Hepatocyte (in vitro differentiated cells): ENCODE measurements around the gene RPTOR. TPM values are rescaled to one million over a fixed set of nuclear protein-coding genes. Genes with fewer than 3 reads are reported as not detected.

Experiments
- DNase-seq: peaks from one replicate; pipeline ENCODE4 v3.0.0-alpha.2; 2016; ENCODE audit warnings: low spot score
- H2AFZ ChIP-seq: fragments of 200-600 bp; sonication (generic); 2 replicates; pipeline ENCODE4 v1.6.0; 2016; ENCODE audit warnings: antibody characterized with exemption, mild to moderate bottlenecking
- H3K27ac ChIP-seq: fragments of 200-600 bp; sonication (generic); 2 replicates; pipeline ENCODE4 v1.5.1; 2016; ENCODE audit warnings: mild to moderate bottlenecking
- H3K27me3 ChIP-seq: fragments of 200-600 bp; sonication (generic); 2 replicates; pipeline ENCODE4 v1.6.1; 2016
- H3K36me3 ChIP-seq: fragments of 200-600 bp; sonication (generic); replicated peaks from 2 replicates; pipeline ENCODE4 v1.5.1; 2016; ENCODE audit warnings: low read depth; ENCODE audit not compliant: insufficient read depth
- H3K4me1 ChIP-seq: fragments of 200-600 bp; sonication (generic); 2 replicates; pipeline ENCODE4 v1.5.1; 2016; ENCODE audit warnings: mild to moderate bottlenecking, moderate library complexity; ENCODE audit not compliant: insufficient read depth
- H3K4me2 ChIP-seq: fragments of 200-600 bp; sonication (generic); 2 replicates; pipeline ENCODE4 v1.6.0; 2016
- H3K4me3 ChIP-seq: fragments of 200-600 bp; sonication (generic); 2 replicates; pipeline ENCODE4 v1.5.1; 2016; ENCODE audit warnings: mild to moderate bottlenecking
- H3K79me2 ChIP-seq: fragments of 200-600 bp; sonication (generic); 2 replicates; pipeline ENCODE4 v1.6.0; 2017; ENCODE audit warnings: mild to moderate bottlenecking
- H3K9me2 ChIP-seq: fragments of 200-600 bp; sonication (generic); replicated peaks from 2 replicates; pipeline ENCODE4 v1.6.0; 2017; ENCODE audit warnings: mild to moderate bottlenecking; ENCODE audit not compliant: insufficient read depth
- H3K9me3 ChIP-seq: fragments of 200-600 bp; sonication (generic); 2 replicates; pipeline ENCODE4 v1.5.1; 2016; ENCODE audit warnings: low read depth, mild to moderate bottlenecking
- H4K20me1 ChIP-seq: fragments of 200-600 bp; sonication (generic); 2 replicates; pipeline ENCODE4 v1.6.0; 2016; ENCODE audit warnings: mild to moderate bottlenecking; ENCODE audit not compliant: insufficient read depth, poor library complexity, severe bottlenecking
- EZH2 ChIP-seq: fragments of 200-600 bp; sonication (generic); IDR thresholded peaks from 2 replicates; pipeline ENCODE4 v1.6.1; 2016; ENCODE audit warnings: antibody characterized with exemption, mild to moderate bottlenecking, borderline replicate concordance
- EZH2phosphoT487 ChIP-seq: fragments of 200-600 bp; sonication (generic); IDR thresholded peaks from one replicate; pipeline ENCODE4 v1.6.1; 2018; ENCODE audit warnings: antibody characterized with exemption, mild to moderate bottlenecking, low read depth, moderate library complexity; ENCODE audit not compliant: unreplicated experiment, severe bottlenecking
- WGBS: methylation state at CpG from one replicate; pipeline ENCODE4 v1.1.6; 2016; ENCODE audit warnings: low lambda C conversion rate; ENCODE audit errors: missing lambda C conversion rate; 5-methylcytosine and 5-hydroxymethylcytosine counted together
- polyA plus RNA-seq: library from polyadenylated mRNA; unstranded; fragments of >200 nt; fragmentation: Nextera tagmentation; extraction: Ambion mirVana; gene quantifications from 2 replicates; pipeline ENCODE4 v1.2.1, GENCODE V29; 2016
- total RNA-seq: library from RNA; depleted of rRNA; stranded (reverse); fragments of >200 nt; gene quantifications from 2 replicates; pipeline ENCODE4 v1.2.3, GENCODE V29; 2014
- TF ChIP-seq, protein P1 (sequence below): fragments of 200-600 bp; sonication (generic); IDR thresholded peaks from 2 replicates; pipeline ENCODE4 v1.5.1; 2016; ENCODE audit warnings: antibody characterized with exemption, mild to moderate bottlenecking; ENCODE audit not compliant: poor library complexity

Gene RPTOR
- total and polyA plus RNA-seq, 2 experiments from 2014 or later: 14.1 to 20.6 TPM

GRCh38 chr17:80964544-80964856 lies 419.9 kb downstream of the RPTOR start:
- H3K79me2 ChIP-seq: no peaks in the 10 kb centered on the region
- WGBS: 98% methylated on average over 14 of the region's 14 CpGs
- no peak overlapping the region for H3K4me3 ChIP-seq
- peaks cover 11% of the 10 kb centered on the region for H3K4me1 ChIP-seq
- H3K9me2 ChIP-seq: no peaks in the 10 kb centered on the region
- no peaks in the 10 kb centered on the region for H3K27me3 ChIP-seq
- no peaks in the 10 kb centered on the region for H3K9me3 ChIP-seq
- no peaks in the 10 kb centered on the region for H3K36me3 ChIP-seq
- no peak overlapping the region for H2AFZ ChIP-seq
- no peak for DNase-seq
- TF ChIP-seq, protein P1, sequence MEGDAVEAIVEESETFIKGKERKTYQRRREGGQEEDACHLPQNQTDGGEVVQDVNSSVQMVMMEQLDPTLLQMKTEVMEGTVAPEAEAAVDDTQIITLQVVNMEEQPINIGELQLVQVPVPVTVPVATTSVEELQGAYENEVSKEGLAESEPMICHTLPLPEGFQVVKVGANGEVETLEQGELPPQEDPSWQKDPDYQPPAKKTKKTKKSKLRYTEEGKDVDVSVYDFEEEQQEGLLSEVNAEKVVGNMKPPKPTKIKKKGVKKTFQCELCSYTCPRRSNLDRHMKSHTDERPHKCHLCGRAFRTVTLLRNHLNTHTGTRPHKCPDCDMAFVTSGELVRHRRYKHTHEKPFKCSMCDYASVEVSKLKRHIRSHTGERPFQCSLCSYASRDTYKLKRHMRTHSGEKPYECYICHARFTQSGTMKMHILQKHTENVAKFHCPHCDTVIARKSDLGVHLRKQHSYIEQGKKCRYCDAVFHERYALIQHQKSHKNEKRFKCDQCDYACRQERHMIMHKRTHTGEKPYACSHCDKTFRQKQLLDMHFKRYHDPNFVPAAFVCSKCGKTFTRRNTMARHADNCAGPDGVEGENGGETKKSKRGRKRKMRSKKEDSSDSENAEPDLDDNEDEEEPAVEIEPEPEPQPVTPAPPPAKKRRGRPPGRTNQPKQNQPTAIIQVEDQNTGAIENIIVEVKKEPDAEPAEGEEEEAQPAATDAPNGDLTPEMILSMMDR: no peak
- TF ChIP-seq EZH2 (no peak), EZH2phosphoT487 (no peak)
- no peak overlapping the region for H3K27ac ChIP-seq
- no peak overlapping the region for H3K4me2 ChIP-seq
- no peaks in the 10 kb centered on the region for H4K20me1 ChIP-seq

- Histone ChIP-seq H3K9me2 (no peaks in the 10 kb centered on the region), H3K4me1 (peaks cover 11% of the 10 kb centered on the region), H3K4me3 (no peak overlapping the region), H3K27ac (no peak overlapping the region), H3K4me2 (no peak overlapping the region), H3K27me3 (no peaks in the 10 kb centered on the region), H4K20me1 (no peaks in the 10 kb centered on the region), H3K9me3 (no peaks in the 10 kb centered on the region), H2AFZ (no peak overlapping the region), H3K36me3 (no peaks in the 10 kb centered on the region), H3K79me2 (no peaks in the 10 kb centered on the region)
- TF ChIP-seq EZH2phosphoT487 (no peak), EZH2 (no peak)
- TF ChIP-seq, protein P1: no peak
- WGBS: 95% methylated on average over 35 of the region's 36 CpGs
- DNase-seq: no peak
Measured at GRCh38 chr17:80964859-80965580, 420.4 kb downstream of the RPTOR start.

- WGBS: 93% methylated on average over 21 of the region's 21 CpGs
- no peak for TF ChIP-seq EZH2
- TF ChIP-seq, protein P1: no peak
Measured at GRCh38 chr17:80965606-80966005, 421.0 kb downstream of the RPTOR start.

More at GRCh38 chr17:80965606-80966005, 421.0 kb downstream of the RPTOR start:
- peaks cover 11% of the 10 kb centered on the region for H3K4me1 ChIP-seq
- no peak overlapping the region for H3K4me3 ChIP-seq
- no peaks in the 10 kb centered on the region for H3K27me3 ChIP-seq
- H4K20me1 ChIP-seq: no peaks in the 10 kb centered on the region
- no peaks in the 10 kb centered on the region for H3K79me2 ChIP-seq
- H3K4me2 ChIP-seq: no peak overlapping the region
- no peak overlapping the region for H3K27ac ChIP-seq
- no peak for DNase-seq
- H3K9me3 ChIP-seq: no peaks in the 10 kb centered on the region
- H2AFZ ChIP-seq: no peak overlapping the region
- H3K9me2 ChIP-seq: no peaks in the 10 kb centered on the region
- H3K36me3 ChIP-seq: no peaks in the 10 kb centered on the region
